NCI-H748 (cell line): ENCODE results near the gene TMEM209.
"Not testable (repeated sequence)": the region's sequence is repeated elsewhere in the genome, so short reads cannot be mapped to it uniquely, and the experiment has no call there.

Experiments used
- DNase-seq: peaks from one replicate; lab custom pipeline; 2025; ENCODE audit not compliant: unreplicated experiment; lab: John Stamatoyannopoulos, UW

The TMEM209 gene

DNA sequence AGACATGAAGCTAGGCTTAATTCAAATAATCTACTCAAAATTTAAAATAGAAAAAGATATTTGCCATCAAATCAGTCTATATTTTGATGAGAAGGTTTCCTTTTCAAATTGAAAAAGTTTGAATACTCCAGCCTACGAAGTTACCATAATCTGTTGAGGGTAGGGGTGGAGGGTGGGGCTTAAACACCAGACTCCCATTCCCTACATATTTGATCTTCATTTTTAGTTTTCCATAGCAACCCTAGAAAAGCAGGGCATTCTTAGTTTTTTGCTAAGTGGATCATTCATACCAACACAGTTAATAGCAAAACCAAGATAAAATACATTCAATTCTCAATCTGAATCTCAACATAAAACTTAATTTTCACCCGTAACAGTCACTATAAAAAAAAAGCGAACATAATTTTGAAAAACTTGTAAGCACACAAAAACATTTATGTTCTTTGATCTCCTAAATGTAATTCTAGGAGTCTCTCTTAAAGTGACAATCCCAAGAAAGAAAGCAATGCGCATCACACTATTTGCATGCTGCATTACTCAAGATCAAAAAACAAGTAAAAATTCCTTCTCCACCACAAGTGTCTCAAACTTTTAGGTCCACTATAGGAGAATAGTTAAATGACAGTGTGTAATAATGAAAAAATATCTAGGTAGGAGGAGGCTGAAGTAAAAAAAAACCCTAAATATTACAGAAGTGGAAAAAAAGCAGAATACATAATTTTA is 30.8 kb downstream of the TMEM209 start:
- no peak for DNase-seq

- no peak for DNase-seq
These were observed 43.0 kb downstream of the TMEM209 start for GRCh38 chr7:130162196-130162595.

GRCh38 chr7:130160455-130160854 is 44.8 kb downstream of the TMEM209 start:
- no peak for DNase-seq

- no peak for DNase-seq
These were observed 45.2 kb downstream of the TMEM209 start for GRCh38 chr7:130160023-130160422.

GRCh38 chr7:130157700-130158099 is 47.5 kb downstream of the TMEM209 start:
- DNase-seq, result no peak

DNA sequence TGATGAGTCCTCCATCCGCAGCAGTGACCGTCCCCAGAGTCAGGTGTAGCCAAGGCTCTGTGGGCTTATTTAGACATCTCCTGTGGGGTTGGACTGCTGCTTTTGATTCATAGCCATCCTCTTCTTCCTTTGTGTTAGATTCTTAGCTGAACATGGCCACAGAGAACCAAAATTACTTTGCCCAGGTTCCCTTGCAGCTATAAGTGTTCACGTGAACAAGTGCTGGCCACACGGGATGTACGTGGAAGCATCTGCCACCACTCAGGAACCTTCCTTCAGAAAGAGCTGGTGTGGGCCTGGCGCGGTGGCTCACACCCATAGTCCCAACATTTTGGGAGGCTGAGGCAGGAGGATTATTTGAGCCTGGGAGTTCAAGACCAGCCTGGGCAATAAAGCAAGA is 49.1 kb downstream of the TMEM209 start:
- DNase-seq, result no peak

- DNase-seq, result peak; percentile 79
These were observed 50.5 kb downstream of the TMEM209 start for GRCh38 chr7:130154501-130155317.

GRCh38 chr7:130154131-130154500 is 51.1 kb downstream of the TMEM209 start:
- no peak for DNase-seq

GRCh38 chr7:130153211-130153908 is 51.8 kb downstream of the TMEM209 start:
- no peak for DNase-seq

DNA sequence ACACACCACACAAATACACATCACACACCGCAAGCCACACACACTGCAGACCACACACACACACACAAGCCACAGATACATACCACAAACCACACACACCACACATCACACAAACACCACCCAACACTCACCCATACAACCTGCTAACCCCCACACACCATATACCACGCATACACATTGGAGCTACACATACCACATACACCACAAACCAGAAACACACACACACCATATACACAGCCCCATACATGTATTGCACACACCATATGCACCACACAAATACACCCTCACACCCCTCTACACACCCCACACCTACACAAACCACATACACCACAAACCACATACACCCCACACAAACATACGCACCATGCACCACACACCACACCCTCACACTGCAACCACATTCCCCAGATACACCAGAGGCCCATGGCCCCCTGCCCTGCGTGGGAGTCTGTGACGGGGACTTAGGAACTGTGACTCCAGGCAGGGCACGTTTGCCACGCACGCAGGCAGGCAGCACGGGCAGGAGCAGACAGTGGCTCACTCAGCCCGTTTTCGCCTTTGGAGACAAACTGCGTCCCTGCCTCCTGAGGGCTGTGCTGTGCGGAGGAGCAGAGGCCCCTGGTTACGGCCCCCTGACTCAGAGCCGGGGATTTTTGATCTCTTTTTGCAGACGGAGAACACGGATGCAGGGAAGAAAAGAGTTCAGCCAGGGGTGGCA is 52.6 kb downstream of the TMEM209 start:
- no peak for DNase-seq

DNA sequence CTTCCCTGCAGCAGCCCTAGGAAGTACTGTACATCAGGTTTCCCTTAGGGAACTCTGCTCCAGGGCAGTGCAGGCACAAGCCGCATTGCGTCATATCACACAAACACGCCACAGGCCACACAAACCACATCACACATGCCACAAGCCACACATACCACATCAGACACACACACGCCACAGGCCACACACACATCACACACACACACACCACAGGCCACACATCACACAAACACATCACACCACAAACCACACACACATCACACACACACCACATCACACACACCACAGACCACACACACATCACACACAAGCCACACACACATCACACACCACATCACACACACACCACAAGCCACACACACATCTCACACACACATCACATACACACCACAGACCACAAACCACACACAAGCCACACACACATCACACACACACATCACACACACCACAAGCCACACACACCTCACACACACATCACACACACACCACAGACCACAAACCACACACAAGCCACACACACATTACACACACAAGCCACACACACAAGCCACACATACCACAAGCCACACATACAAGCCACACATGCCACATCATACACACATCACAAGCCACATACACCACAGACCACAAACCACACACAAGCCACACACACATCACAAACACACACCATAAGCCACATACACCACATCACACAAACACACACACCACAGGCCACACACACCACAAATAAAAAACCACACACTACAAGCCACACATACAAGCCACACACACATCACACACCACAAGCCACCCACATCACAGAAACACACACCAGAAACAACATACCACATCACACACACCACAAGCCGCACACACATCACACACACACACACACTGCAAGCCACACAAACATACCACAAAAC is 53.4 kb downstream of the TMEM209 start:
- no peak for DNase-seq

DNA sequence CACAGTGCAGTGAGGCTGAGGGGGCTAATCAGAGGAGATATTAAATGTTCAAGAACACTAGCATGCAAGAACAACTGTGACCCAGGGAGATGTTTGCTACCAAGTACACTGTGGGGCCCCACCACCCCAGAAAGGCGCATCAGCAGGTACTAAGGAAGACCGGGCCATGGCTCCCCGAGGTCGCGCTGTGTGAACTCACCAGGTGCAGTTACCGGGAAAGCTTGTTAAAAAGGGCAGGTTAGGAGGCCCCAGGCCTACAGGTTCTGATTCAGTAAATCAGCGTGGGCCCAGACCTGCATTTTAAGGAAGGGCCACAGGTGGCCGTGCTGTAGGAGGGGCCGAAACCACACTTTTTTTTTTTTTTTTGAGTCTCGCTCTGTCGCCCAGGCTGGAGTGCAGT is 54.6 kb downstream of the TMEM209 start:
- no peak for DNase-seq

DNA sequence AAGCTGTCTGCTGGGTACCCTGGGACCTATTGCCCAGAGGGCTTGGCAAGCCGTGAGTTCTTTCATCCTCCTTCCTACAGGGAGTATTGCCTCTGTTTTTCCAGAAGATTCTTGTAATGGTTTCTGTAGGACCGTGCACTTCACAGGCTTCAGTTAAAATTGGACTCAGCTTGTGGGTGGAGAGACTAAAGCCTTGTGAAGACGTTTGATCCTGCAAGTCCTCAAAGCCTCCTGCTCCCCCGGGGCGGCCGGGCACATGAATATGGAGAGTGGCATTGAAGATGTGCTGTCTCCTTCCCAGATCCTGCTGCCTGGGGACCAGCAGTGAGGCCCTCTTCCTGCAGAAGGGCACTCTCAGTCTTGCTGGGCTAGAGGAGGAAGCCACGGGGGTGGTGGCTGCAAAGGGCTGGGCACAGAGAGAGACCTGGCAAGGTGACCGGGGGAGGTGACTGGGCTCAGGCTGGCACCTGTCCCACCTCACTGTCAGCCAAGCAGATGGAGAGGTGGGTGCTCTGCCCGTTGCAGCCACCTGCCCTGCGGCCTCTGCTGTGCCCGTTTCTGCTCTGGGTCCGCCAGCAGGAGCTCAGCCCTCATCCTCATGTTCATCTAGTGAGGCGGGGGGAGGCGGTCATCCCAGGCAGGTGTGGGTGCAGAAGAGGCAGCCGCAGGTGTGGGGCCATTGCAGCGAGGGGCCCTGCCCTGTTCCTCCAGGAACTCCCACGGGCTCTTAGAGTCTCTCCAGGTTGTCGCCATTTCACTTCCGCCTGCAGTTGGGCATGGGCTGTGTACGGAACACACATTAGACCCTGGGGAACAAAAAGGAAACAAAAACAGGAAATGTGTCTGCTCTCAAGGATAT is 55.7 kb downstream of the TMEM209 start:
- peak; percentile 23 for DNase-seq

DNA sequence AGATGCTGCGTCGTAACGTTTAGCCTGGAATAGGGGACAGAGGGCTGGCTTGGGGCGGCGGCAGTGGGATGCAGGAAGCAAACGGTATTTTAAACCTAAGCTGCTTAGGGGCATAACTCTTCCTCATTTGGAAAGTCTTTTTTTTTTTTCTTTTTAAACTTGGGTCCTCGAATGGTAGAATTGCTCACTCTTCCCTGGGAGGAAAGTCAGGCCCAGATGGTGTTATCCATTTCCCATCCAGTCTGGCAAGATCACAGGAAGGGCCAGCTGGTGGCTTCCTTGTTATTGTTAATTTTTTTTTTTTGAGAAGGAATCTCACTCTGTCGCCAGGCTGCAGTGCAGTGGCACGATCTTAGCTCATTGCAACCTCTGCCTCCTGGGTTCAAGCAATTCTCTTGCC is 56.6 kb downstream of the TMEM209 start:
- no peak for DNase-seq

GRCh38 chr7:130147710-130148325 is 57.4 kb downstream of the TMEM209 start:
- no peak for DNase-seq

DNA sequence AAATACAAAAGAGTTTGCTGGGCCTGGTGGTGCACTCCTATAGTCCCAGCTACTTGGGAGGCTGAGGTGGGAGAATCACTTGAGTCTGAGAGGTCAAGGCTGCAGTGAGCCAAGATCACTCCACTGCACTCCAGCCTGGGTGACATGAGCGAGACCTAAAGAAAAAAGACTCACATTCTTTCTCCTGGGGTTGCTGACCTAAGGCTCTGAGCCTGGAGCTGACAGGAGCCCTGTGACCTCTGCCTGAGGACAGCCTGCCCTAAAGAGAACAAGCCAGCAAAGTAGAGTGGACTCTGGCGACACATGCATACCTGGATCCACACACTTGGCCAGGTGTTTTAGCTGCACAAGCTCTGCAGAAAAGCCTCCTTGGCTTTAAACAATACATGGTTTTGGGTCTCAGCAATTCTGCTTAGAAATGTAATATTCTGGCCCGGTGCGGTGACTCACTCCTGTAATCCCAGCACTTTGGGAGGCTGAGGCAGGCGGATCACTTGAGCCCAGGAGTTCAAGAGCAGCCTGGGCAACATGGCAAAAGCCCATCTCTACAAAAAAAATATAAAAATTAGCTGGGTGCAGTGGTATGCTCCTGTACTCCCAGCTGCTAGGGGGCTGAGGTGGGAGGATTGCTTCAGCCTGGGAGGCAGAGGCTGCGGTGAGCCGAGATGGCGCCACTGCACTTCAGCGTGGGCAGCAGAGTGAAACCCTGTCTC is 58.4 kb downstream of the TMEM209 start:
- no peak for DNase-seq

DNA sequence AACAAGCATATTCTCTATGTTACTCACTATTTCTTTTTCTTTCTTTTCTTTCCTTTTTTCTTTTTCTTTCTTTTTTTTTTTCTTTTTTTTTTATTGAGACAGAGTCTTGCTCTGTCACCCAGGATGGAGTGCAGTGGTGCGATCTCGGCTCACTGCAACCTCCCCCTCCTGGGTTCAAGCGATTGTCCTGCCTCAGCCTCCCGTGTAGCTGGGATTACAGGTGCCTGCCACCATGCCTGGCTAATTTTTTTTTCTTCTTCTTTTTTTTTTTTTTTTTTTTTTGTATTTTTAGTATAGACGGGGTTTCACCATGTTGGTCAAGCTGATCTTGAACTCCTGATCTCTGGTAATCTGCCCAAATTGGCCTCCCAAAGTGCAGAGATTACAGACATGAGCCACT is 59.1 kb downstream of the TMEM209 start:
- not testable (repeated sequence) for DNase-seq

GRCh38 chr7:130145424-130146100 is 59.6 kb downstream of the TMEM209 start:
- no peak for DNase-seq
